IMR-90 (cell line): Measurements from ENCODE around the gene APC2. TPM values are rescaled to one million over a fixed set of nuclear protein-coding genes. Genes with fewer than 3 reads are reported as not detected.

ENCODE experiments used
- ATAC-seq: fragments of 200-7000 bp; cut with Tn5 transposase; 2 replicates; pipeline ENCODE4 v1.9.1; 2020; ENCODE audit warnings: low read depth, mild to moderate bottlenecking, moderate library complexity
- BruUV-seq: library from RNA; stranded (reverse); fragments of 400-500 nt; replicated peaks from 2 replicates; lab custom pipeline; 2021; lab: Mats Ljungman, UMichigan
- CTCF ChIA-PET: fragments of 300-600 bp; formaldehyde crosslinking; extraction: SDS; loops from one replicate; lab custom pipeline; 2021; ENCODE audit warnings: antibody characterized with exemption; lab: Yijun Ruan, JAX
- POLR2A ChIA-PET: fragments of 300-600 bp; sonication (Branson Sonifier 250); formaldehyde crosslinking; loops from one replicate; lab custom pipeline; 2022; ENCODE audit warnings: antibody characterized with exemption; ENCODE audit not compliant: unreplicated experiment; lab: Charles Lee
- DNase-seq: peaks from one replicate; pipeline ENCODE4 v3.0.0; 2013
- H2AFZ ChIP-seq: replicated peaks from 2 replicates; pipeline ENCODE3; 2013; ENCODE audit warnings: low read length, mild to moderate bottlenecking; ENCODE audit not compliant: poor library complexity
- H2AK5ac ChIP-seq: 2 replicates; pipeline ENCODE4 v1.6.1; 2013; ENCODE audit warnings: low read depth, low read length, inconsistent platforms
- H2AK9ac ChIP-seq: replicated peaks from 2 replicates; pipeline ENCODE3; 2013; ENCODE audit warnings: mild to moderate bottlenecking, low read depth, low read length, moderate library complexity; ENCODE audit not compliant: poor library complexity
- H2BK120ac ChIP-seq: 2 replicates; pipeline ENCODE4 v1.6.1; 2013; ENCODE audit warnings: low read depth, low read length, inconsistent platforms
- H2BK15ac ChIP-seq: 3 replicates; pipeline ENCODE4 v1.6.1; 2013; ENCODE audit warnings: low read depth, low read length, inconsistent platforms
- H2BK20ac ChIP-seq: 2 replicates; pipeline ENCODE4 v1.6.1; 2013; ENCODE audit warnings: low read depth, mild to moderate bottlenecking, inconsistent platforms, low read length, moderate library complexity
- H2BK5ac ChIP-seq: 2 replicates; pipeline ENCODE4 v1.6.1; 2013; ENCODE audit warnings: mild to moderate bottlenecking, low read depth, low read length, inconsistent platforms; ENCODE audit not compliant: poor library complexity, severe bottlenecking
- H3K14ac ChIP-seq: replicated peaks from 2 replicates; pipeline ENCODE4 v1.6.1; 2013; ENCODE audit warnings: low read depth, low read length, inconsistent platforms
- H3K18ac ChIP-seq: 2 replicates; pipeline ENCODE4 v1.6.1; 2013; ENCODE audit warnings: low read depth, low read length, control low read depth
- H3K23ac ChIP-seq: 2 replicates; pipeline ENCODE4 v1.6.1; 2013; ENCODE audit warnings: low read depth, low read length, inconsistent platforms
- H3K27ac ChIP-seq: 2 replicates; pipeline ENCODE4 v1.5.1; 2013; ENCODE audit warnings: mild to moderate bottlenecking, control low read depth, low read length; ENCODE audit not compliant: insufficient read depth
- H3K27me3 ChIP-seq: 2 replicates; pipeline ENCODE4 v1.6.1; 2013; ENCODE audit warnings: low read length; ENCODE audit not compliant: control insufficient read depth, insufficient read depth
- H3K36me3 ChIP-seq: 2 replicates; pipeline ENCODE4 v1.6.1; 2013; ENCODE audit warnings: low read length, mixed read lengths; ENCODE audit not compliant: control insufficient read depth, insufficient read depth
- H3K4ac ChIP-seq: 2 replicates; pipeline ENCODE4 v1.6.1; 2013; ENCODE audit warnings: low read depth, low read length, inconsistent platforms
- H3K4me1 ChIP-seq: 2 replicates; pipeline ENCODE4 v1.6.1; 2013; ENCODE audit warnings: low read length, mixed read lengths; ENCODE audit not compliant: control insufficient read depth, insufficient read depth
- H3K4me2 ChIP-seq: 2 replicates; pipeline ENCODE4 v1.6.1; 2013; ENCODE audit warnings: low read depth, mild to moderate bottlenecking, control low read depth, low read length, moderate library complexity
- H3K4me3 ChIP-seq: 2 replicates; pipeline ENCODE4 v1.5.1; 2013; ENCODE audit warnings: low read depth, mild to moderate bottlenecking, control low read depth, low read length, moderate library complexity; ENCODE audit not compliant: insufficient read depth
- H3K56ac ChIP-seq: 2 replicates; pipeline ENCODE4 v1.6.1; 2013; ENCODE audit warnings: low read length, inconsistent platforms; ENCODE audit not compliant: insufficient read depth; ENCODE audit errors: extremely low read depth
- H3K79me1 ChIP-seq, 2 experiments: 2 replicates each; pipeline ENCODE4 v1.6.1; 2013; ENCODE audit warnings: low read length in 2 of 2, inconsistent platforms in 1 of 2, low read depth in 1 of 2
- H3K9ac ChIP-seq: 2 replicates; pipeline ENCODE4 v1.6.1; 2013; ENCODE audit warnings: low read depth, low read length, control low read depth
- H3K9me1 ChIP-seq: 2 replicates; pipeline ENCODE4 v1.6.1; 2013; ENCODE audit warnings: low read length, inconsistent platforms; ENCODE audit not compliant: insufficient read depth
- H3K9me3 ChIP-seq: 2 replicates; pipeline ENCODE4 v1.6.1; 2013; ENCODE audit warnings: low read length; ENCODE audit not compliant: control insufficient read depth, insufficient read depth
- H4K20me1 ChIP-seq: 2 replicates; pipeline ENCODE4 v1.6.1; 2013; ENCODE audit warnings: low read length, inconsistent platforms; ENCODE audit not compliant: insufficient read depth
- H4K5ac ChIP-seq: 2 replicates; pipeline ENCODE4 v1.6.1; 2013; ENCODE audit warnings: mild to moderate bottlenecking, low read depth, low read length, control low read depth
- H4K8ac ChIP-seq, 2 experiments: 2 replicates each; pipeline ENCODE4 v1.6.1; 2013; ENCODE audit warnings: low read depth in 2 of 2, low read length in 2 of 2, control low read depth in 1 of 2, inconsistent platforms in 1 of 2
- H4K91ac ChIP-seq: 2 replicates; pipeline ENCODE4 v1.6.1; 2013; ENCODE audit warnings: low read depth, low read length, inconsistent platforms; ENCODE audit not compliant: insufficient read depth
- CHD1 ChIP-seq: IDR thresholded peaks from 2 replicates; pipeline ENCODE4 v1.6.1; 2012; ENCODE audit warnings: low read depth, low read length, improper control_type of control experiment
- FOS ChIP-seq: fragments of 150-350 bp; IDR thresholded peaks from 2 replicates; pipeline ENCODE4 v1.6.1; 2016; ENCODE audit warnings: low read depth, low read length
- MAFK ChIP-seq: IDR thresholded peaks from 2 replicates; pipeline ENCODE4 v1.6.1; 2012; ENCODE audit warnings: low read depth, low read length, improper control_type of control experiment
- MXI1 ChIP-seq: IDR thresholded peaks from 2 replicates; pipeline ENCODE4 v1.6.1; 2012; ENCODE audit warnings: low read depth, mild to moderate bottlenecking, low read length, moderate library complexity, borderline replicate concordance
- NFE2L2 ChIP-seq: fragments of 150-350 bp; IDR thresholded peaks from 2 replicates; pipeline ENCODE4 v1.6.1; 2016; ENCODE audit warnings: low read depth, mild to moderate bottlenecking, low read length
- POLR2A ChIP-seq: IDR thresholded peaks from 2 replicates; pipeline ENCODE4 v1.6.1; 2012; ENCODE audit warnings: mild to moderate bottlenecking, low read depth, low read length
- USF2 ChIP-seq: fragments of 150-350 bp; IDR thresholded peaks from 2 replicates; pipeline ENCODE4 v1.6.1; 2017; ENCODE audit warnings: mild to moderate bottlenecking, antibody characterized with exemption, low read length, low read depth
- WGBS, 2 experiments: methylation state at CpG; one replicate each; pipeline versions ENCODE4 v1.1.5 to v1.1.7; 2013; ENCODE audit warnings: missing lambda C conversion rate in 2 of 2; ENCODE audit not compliant: insufficient read length in 1 of 2; ENCODE audit errors: extremely low coverage in 2 of 2; 5-methylcytosine and 5-hydroxymethylcytosine counted together
- dilution Hi-C: fragments of 300-500 bp; cut with HindIII; formaldehyde crosslinking; loops from one replicate; pipeline ENCODE4 v1.14.3; 2018; ENCODE audit warnings: low sequenced_read_pairs; ENCODE audit not compliant: unreplicated experiment
- in situ Hi-C: fragments of 300-500 bp; cut with MboI; formaldehyde crosslinking; loops from 3 replicates; pipeline ENCODE4 v1.14.3; 2019; ENCODE audit warnings: low sequenced_read_pairs, inconsistent platforms, mixed read lengths
- intact Hi-C: fragments of 100-400 bp; cut with micrococcal nuclease; formaldehyde crosslinking; loops from 2 replicates; pipeline ENCODE4 v1.10.0; 2022
- polyA plus RNA-seq, 3 experiments: library from polyadenylated mRNA; depleted of rRNA; stranded (reverse); fragments of >200 nt; gene quantifications; 2 replicates each; pipeline ENCODE4 v1.2.3, GENCODE V29; 2012; ENCODE audit warnings: low replicate concordance in 1 of 3
- total RNA-seq: library from RNA; depleted of rRNA; stranded (reverse); fragments of >200 nt; gene quantifications from 2 replicates; pipeline ENCODE4 v1.2.3, GENCODE V29; 2012

APC2 gene
- total and polyA plus RNA-seq, 2 of the 4 experiments (the other 2 are of a cell fraction) = 0.36 to 0.41 TPM

GRCh38 chr19:1438035-1438932 is 11.6 kb upstream of the APC2 start, which contains the start of gene RPS15 (continued):
- TF ChIP-seq NFE2L2 (peak; percentile 3; the same call in 1 of the 2 replicates), CHD1 (peak; percentile 87; the same call in 1 of the 2 replicates), FOS (no peak), MAFK (no peak)

GRCh38 chr19:1438933-1439354 is 11.0 kb upstream of the APC2 start:
- peak overlapping the region; percentile 72 for H3K4me2 ChIP-seq
- ATAC-seq = peak; percentile 1; the same call in 1 of the 2 replicates
- intact Hi-C loops (no loop called here), in situ Hi-C loops (no loop called here), dilution Hi-C loops (no loop called here)
- H3K9ac ChIP-seq = peak overlapping the region; percentile 80
- ChIA-PET CTCF (no interaction called here), POLR2A (no interaction called here)
- H2BK5ac ChIP-seq = no peak overlapping the region
- peak overlapping the region; percentile 61 for H3K56ac ChIP-seq
- BruUV-seq = no TSS peak
- H2AFZ ChIP-seq = no peak overlapping the region
- H3K9me1 ChIP-seq = no peaks in the 10 kb centered on the region; the same call in 1 of the 2 replicates
- no peaks in the 10 kb centered on the region for H3K27me3 ChIP-seq
- H3K14ac ChIP-seq = peak overlapping the region; percentile 96
- WGBS, 2 experiments = 0% methylated on average over 7 of the region's 26 CpGs; no CpG with 5 or more reads in 1 of the 2 experiments
- H4K20me1 ChIP-seq = peaks cover 54% of the 10 kb centered on the region
- H2AK5ac ChIP-seq = peak overlapping the region; percentile 69; the same call in 1 of the 2 replicates
- peaks cover 23 to 36% of the 10 kb centered on the region in 2 experiments for H3K79me1 ChIP-seq
- TF ChIP-seq POLR2A (no peak), MXI1 (0 out of 2 replicates have a peak, but pooled peaks have one; percentile 19), USF2 (peak; percentile 71)
- H2BK20ac ChIP-seq = no peak overlapping the region
- no peak overlapping the region for H3K18ac ChIP-seq
- peak overlapping the region; percentile 84 for H3K4me3 ChIP-seq
- peak overlapping the region; percentile 72; the same call in 1 of the 2 replicates for H3K4ac ChIP-seq
- H3K23ac ChIP-seq = peak overlapping the region; percentile 95
- peak overlapping the region; percentile 99 for H2AK9ac ChIP-seq
- H2BK15ac ChIP-seq = no peak overlapping the region
- peak overlapping the region; percentile 94; the same call in 1 of the 2 replicates for H3K27ac ChIP-seq
- H3K36me3 ChIP-seq = peaks cover 46% of the 10 kb centered on the region
- no peak for DNase-seq
- H3K9me3 ChIP-seq = no peaks in the 10 kb centered on the region
- no peak overlapping the region for H2BK120ac ChIP-seq
- peak overlapping the region in 1 of 2 experiments; percentile 51; a peak in 1 of 4 replicates for H4K8ac ChIP-seq
- peaks cover 6% of the 10 kb centered on the region for H3K4me1 ChIP-seq
- H4K91ac ChIP-seq = no peak overlapping the region
- H4K5ac ChIP-seq = no peak overlapping the region
